Thoracic aorta (tissue), 2 donors: ENCODE measurements around the gene TNIK. TPM values are rescaled to one million over a fixed set of nuclear protein-coding genes. Genes with fewer than 3 reads are reported as not detected.

Experiments used
- ATAC-seq: fragments of 150-250 bp; one replicate; pipeline ENCODE4 v1.8.0; 2017; ENCODE audit warnings: low read depth; ENCODE audit not compliant: insufficient number of reproducible peaks, low FRiP score
- DNase-seq: peaks from one replicate; pipeline ENCODE4 v3.0.0-alpha.2; 2020; ENCODE audit warnings: low spot score
- H3K27ac ChIP-seq, 2 donors: fragments of 200-600 bp; sonication (generic); 1 replicate in 1 of 2; 2 replicates in 1 of 2; pipeline ENCODE4 v1.5.1; 2016; ENCODE audit warnings: mild to moderate bottlenecking in 2 of 2, moderate library complexity in 2 of 2
- H3K27me3 ChIP-seq: fragments of 200-600 bp; sonication (generic); replicated peaks from 2 replicates; pipeline ENCODE4 v1.6.0; 2016; ENCODE audit warnings: mild to moderate bottlenecking; ENCODE audit not compliant: insufficient read depth
- H3K36me3 ChIP-seq: fragments of 200-600 bp; sonication (generic); one replicate; pipeline ENCODE4 v1.5.1; 2016
- H3K4me1 ChIP-seq, 2 donors: fragments of 200-600 bp; sonication (generic); 1 replicate in 1 of 2; 2 replicates in 1 of 2; pipeline versions ENCODE4 v1.5.1 to v1.6.0; 2016; ENCODE audit warnings: low read depth in 2 of 2, mild to moderate bottlenecking in 1 of 2; ENCODE audit not compliant: control insufficient read depth in 1 of 2
- H3K4me3 ChIP-seq: fragments of 200-600 bp; sonication (generic); 2 replicates; pipeline ENCODE4 v1.5.1; 2016; ENCODE audit warnings: mild to moderate bottlenecking
- H3K9me3 ChIP-seq: fragments of 200-600 bp; sonication (generic); 2 replicates; pipeline ENCODE4 v1.5.1; 2016
- total RNA-seq, 2 donors: library from RNA; depleted of rRNA; stranded (reverse); fragments of >200 nt; gene quantifications; one replicate each; pipeline versions ENCODE4 v1.1.0 to v1.2.3, GENCODE V29; 2016
- TF ChIP-seq, protein P1 (sequence below): fragments of 200-600 bp; sonication (generic); IDR thresholded peaks from one replicate; pipeline ENCODE4 v1.5.1; 2019; ENCODE audit warnings: antibody characterized with exemption

The TNIK gene
- total RNA-seq, 2 donors from 2014 or later: 18.3 to 21.7 TPM

DNA sequence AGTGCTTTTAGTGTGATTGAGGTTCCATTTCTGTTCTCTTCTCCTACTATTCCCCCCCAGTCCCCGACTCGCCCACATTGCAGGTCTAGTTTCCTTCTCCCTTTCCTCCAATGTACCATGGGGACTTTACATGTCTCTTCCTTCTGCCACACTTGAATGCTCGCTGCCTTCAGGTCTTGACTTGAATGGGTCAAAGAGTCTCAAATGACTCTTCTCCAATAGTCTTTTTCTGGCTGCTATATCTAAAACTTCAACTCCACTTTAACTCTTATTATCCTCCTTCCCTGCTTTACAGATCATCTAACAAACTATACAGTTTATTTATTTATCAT, 219.7 kb downstream of the TNIK start:
- DNase-seq (no peak), ATAC-seq (no peak)
- Histone ChIP-seq H3K27me3 (no peaks in the 10 kb centered on the region), H3K9me3 (no peaks in the 10 kb centered on the region), H3K36me3 (no peaks in the 10 kb centered on the region), H3K27ac (no peak overlapping the region), H3K4me1 (no peaks in the 10 kb centered on the region), H3K4me3 (no peak overlapping the region)
- TF ChIP-seq, protein P1, sequence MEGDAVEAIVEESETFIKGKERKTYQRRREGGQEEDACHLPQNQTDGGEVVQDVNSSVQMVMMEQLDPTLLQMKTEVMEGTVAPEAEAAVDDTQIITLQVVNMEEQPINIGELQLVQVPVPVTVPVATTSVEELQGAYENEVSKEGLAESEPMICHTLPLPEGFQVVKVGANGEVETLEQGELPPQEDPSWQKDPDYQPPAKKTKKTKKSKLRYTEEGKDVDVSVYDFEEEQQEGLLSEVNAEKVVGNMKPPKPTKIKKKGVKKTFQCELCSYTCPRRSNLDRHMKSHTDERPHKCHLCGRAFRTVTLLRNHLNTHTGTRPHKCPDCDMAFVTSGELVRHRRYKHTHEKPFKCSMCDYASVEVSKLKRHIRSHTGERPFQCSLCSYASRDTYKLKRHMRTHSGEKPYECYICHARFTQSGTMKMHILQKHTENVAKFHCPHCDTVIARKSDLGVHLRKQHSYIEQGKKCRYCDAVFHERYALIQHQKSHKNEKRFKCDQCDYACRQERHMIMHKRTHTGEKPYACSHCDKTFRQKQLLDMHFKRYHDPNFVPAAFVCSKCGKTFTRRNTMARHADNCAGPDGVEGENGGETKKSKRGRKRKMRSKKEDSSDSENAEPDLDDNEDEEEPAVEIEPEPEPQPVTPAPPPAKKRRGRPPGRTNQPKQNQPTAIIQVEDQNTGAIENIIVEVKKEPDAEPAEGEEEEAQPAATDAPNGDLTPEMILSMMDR: no peak

DNA sequence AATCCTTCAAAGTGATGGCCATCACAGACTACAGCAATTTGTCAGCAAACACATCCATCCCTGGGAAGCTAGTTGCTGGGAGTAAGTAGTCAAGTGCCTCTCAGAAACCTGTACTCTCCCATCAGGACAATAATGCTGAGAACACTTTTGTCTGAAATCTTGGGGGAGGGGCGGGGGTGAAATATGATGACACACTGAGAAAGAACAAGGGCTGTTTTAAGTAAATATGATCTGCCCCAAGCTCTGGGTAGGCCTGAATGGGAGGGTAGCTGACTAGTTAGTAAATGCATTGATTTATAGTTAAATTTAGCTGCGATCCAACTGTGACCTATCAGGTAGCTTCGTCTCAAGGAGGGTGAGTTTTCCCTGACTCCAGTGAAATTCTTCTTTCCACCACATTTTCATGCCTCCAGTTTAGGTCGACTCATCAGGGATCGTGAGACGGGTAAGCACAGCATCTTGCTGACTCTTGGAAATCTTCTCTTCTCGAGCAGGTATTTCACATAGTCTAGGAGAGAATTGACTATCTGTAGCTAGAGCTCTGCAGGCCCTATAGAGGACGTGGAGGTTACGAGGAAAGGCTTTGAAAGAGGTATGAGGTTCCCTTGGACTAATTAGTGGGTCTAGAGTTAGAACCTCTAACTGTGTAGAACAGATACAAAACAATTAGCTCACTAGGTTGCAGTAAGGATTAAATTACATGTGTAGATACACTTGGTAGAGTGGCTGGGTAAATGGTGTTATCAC, 220.3 kb downstream of the TNIK start:
- TF ChIP-seq, protein P1: no peak
- Histone ChIP-seq H3K36me3 (no peaks in the 10 kb centered on the region), H3K27ac (no peak overlapping the region), H3K27me3 (no peaks in the 10 kb centered on the region), H3K4me3 (no peak overlapping the region), H3K9me3 (no peaks in the 10 kb centered on the region), H3K4me1 (no peaks in the 10 kb centered on the region)
- ATAC-seq: no peak
- no peak for DNase-seq

DNA sequence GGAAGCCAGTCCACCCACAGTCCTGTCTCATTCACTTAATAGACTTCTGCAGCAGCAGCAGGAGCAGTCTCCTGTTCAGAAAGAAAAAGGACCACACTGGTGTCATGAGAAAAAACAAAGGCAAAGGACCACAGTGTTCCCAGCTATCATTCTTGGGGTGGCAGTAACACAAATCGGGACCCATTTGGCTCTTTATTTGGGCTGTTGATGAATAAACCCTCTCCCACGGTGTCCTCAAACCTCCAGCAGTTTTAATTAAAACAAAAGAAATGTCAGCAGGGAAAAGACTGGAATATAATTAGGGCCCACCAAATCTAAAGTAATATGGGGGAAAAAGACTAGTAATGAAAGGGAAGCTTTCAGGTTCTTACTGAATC, 223.2 kb downstream of the TNIK start:
- H3K36me3 ChIP-seq: no peaks in the 10 kb centered on the region
- no peaks in the 10 kb centered on the region for H3K27me3 ChIP-seq
- no peaks in the 10 kb centered on the region for H3K4me1 ChIP-seq
- H3K4me3 ChIP-seq: no peak overlapping the region
- no peak for DNase-seq
- TF ChIP-seq, protein P1: no peak
- no peak for ATAC-seq
- no peaks in the 10 kb centered on the region for H3K9me3 ChIP-seq
- no peak overlapping the region for H3K27ac ChIP-seq

DNA sequence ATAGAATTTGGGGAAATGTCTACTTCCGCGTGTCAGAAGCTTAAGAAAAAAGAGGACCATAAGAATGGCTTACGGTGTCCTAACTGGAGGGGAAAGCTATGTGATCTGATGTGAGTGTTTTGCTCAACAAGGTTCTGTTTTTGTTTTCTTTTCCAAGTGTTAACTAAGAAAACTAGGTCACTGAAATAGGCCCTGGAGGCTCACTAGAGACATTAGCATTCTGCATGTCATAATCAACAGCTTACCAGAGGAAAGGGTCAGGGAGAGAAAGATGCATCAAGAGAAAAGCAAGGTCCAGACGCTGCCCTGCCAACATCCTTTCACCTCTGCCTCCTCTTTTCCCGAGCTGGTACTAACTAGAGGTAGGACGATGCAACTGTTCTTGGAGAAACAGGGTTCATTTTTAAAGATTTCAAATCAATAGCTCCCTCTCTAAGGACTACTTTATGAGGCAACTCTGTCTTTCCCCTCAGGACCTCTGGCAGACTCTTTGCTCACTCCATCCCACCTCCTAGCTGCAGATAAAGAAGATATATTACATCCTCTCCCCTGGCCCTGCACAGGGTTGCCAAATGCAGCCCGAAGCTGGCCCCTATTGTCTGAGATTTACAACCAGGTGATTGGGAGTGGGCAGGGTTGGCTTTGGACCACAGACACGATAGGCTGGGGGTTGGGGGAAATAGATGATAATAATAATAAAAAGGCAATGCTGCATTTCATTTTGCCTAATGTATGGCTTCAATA, 223.8 kb downstream of the TNIK start:
- no peaks in the 10 kb centered on the region for H3K9me3 ChIP-seq
- DNase-seq: no peak
- H3K4me1 ChIP-seq: no peaks in the 10 kb centered on the region
- H3K27ac ChIP-seq: no peak overlapping the region
- H3K27me3 ChIP-seq: no peaks in the 10 kb centered on the region
- no peak overlapping the region for H3K4me3 ChIP-seq
- no peaks in the 10 kb centered on the region for H3K36me3 ChIP-seq
- ATAC-seq: no peak
- TF ChIP-seq, protein P1: no peak

DNA sequence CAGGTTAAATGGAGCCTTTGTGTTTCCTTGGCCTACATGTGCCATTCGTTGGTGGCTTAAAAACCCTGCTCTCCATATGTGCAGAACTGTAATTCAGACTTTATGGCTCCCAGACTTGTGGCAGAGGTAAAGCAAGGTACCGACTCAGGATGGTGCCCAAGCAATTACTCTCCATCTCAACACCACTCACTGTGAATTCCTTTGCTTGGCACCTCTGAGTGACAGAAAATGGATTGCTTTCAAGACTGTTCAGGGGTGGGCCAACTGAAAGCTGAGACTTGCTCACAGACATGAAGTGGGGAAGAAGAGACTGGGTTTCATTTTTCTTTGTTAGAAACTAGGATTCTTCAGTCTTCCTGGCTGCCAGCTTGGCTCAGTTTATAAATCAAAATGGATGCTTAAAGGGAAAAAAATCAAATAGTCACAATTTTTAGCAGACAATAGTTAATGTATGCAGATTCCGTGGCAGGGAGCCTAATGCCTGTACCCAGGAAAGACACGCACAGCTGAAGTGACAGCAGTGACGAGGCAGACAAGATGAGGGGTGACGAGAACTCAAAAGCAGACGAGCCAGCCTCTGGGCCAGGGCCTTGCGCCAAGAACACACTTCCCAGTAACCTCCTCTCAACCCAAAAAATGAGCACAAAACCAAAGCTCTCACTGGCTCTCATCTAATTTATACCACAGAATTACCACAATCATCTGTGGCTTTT, 225.8 kb downstream of the TNIK start:
- DNase-seq (no peak), ATAC-seq (no peak)
- Histone ChIP-seq H3K9me3 (no peaks in the 10 kb centered on the region), H3K36me3 (no peaks in the 10 kb centered on the region), H3K4me1 (no peaks in the 10 kb centered on the region), H3K27me3 (no peaks in the 10 kb centered on the region), H3K27ac (no peak overlapping the region), H3K4me3 (no peak overlapping the region)
- TF ChIP-seq, protein P1: no peak
